B cell (primary cell): Measurements from ENCODE around the gene CDH2. TPM values are rescaled to one million over a fixed set of nuclear protein-coding genes. Genes with fewer than 3 reads are reported as not detected.

ENCODE experiments used
- ATAC-seq: fragments of 200-7000 bp; cut with Tn5 transposase; one replicate; pipeline ENCODE4 v1.10.0; 2021; ENCODE audit warnings: low read depth, mild to moderate bottlenecking, moderate number of reproducible peaks, moderate library complexity
- CTCF ChIA-PET: fragments of 350-600 bp; sonication (Branson Sonifier 250); formaldehyde crosslinking; loops from one replicate; lab custom pipeline; 2021; ENCODE audit warnings: antibody characterized with exemption, inconsistent platforms; lab: Charles Lee
- POLR2A ChIA-PET: fragments of 350-600 bp; sonication (Branson Sonifier 250); formaldehyde crosslinking; loops from one replicate; lab custom pipeline; 2021; ENCODE audit warnings: antibody characterized with exemption; lab: Charles Lee
- DNase-seq: peaks from one replicate; pipeline ENCODE4 v3.0.0; 2013
- H2AFZ ChIP-seq: 2 replicates; pipeline ENCODE4 v1.6.1; 2012; ENCODE audit warnings: mild to moderate bottlenecking, low read depth, low read length; ENCODE audit not compliant: insufficient read depth, poor library complexity, severe bottlenecking
- H3K27ac ChIP-seq, 2 donors: 1 replicate in 1 of 2; 2 replicates in 1 of 2; pipeline ENCODE4 v1.5.1; 2012 to 2013; ENCODE audit warnings: low read length in 2 of 2, mild to moderate bottlenecking in 2 of 2, moderate library complexity in 1 of 2
- H3K27me3 ChIP-seq, 4 experiments: fragments of 200-600 bp in 1 of 4; sonication (generic) in 1 of 4; replicated peaks in 1 of 4; 1 replicate in 2 of 4; 2 replicates in 2 of 4; pipeline versions ENCODE4 v1.6.1 to v1.7.0; 2013 to 2016; ENCODE audit warnings: low read length in 3 of 4, mild to moderate bottlenecking in 2 of 4, mixed read lengths in 1 of 4, moderate library complexity in 1 of 4; ENCODE audit not compliant: insufficient read depth in 4 of 4, control insufficient read depth in 3 of 4; ENCODE audit errors: control extremely low read depth in 1 of 4
- H3K36me3 ChIP-seq, 2 experiments: replicated peaks in 1 of 2; 1 replicate in 1 of 2; 2 replicates in 1 of 2; pipeline versions ENCODE4 v1.6.1 to v1.7.1; 2013; ENCODE audit warnings: low read length in 1 of 2; ENCODE audit not compliant: insufficient read depth in 2 of 2, control insufficient read depth in 1 of 2; ENCODE audit errors: control extremely low read depth in 1 of 2, extremely low read depth in 1 of 2
- H3K4me1 ChIP-seq, 2 donors: fragments of 200-600 bp in 1 of 2; sonication (generic) in 1 of 2; 1 replicate in 1 of 2; 2 replicates in 1 of 2; pipeline versions ENCODE4 v1.5.1 to v1.6.1; 2013 to 2017; ENCODE audit warnings: low read length in 2 of 2; ENCODE audit not compliant: control insufficient read depth in 2 of 2, insufficient read depth in 2 of 2
- H3K4me2 ChIP-seq: replicated peaks from 2 replicates; pipeline ENCODE3; 2012; ENCODE audit warnings: mild to moderate bottlenecking, low read depth, low read length; ENCODE audit not compliant: poor library complexity, severe bottlenecking
- H3K4me3 ChIP-seq, 5 experiments: fragments of 200-600 bp in 1 of 5; sonication (generic) in 1 of 5; 1 replicate in 3 of 5; 2 replicates in 2 of 5; pipeline versions ENCODE4 v1.5.1 to v1.7.0; 2011 to 2016; ENCODE audit warnings: low read length in 4 of 5, mild to moderate bottlenecking in 4 of 5, low read depth in 2 of 5, control low read depth in 1 of 5, moderate library complexity in 1 of 5; ENCODE audit not compliant: insufficient read depth in 1 of 5; ENCODE audit errors: control extremely low read depth in 1 of 5, extremely low read depth in 1 of 5
- H3K79me2 ChIP-seq: fragments of 200-600 bp; sonication (generic); one replicate; pipeline ENCODE4 v1.6.0; 2016; ENCODE audit warnings: low read length; ENCODE audit not compliant: control insufficient read depth, insufficient read depth
- H3K9ac ChIP-seq: fragments of 200-600 bp; sonication (generic); 2 replicates; pipeline ENCODE4 v1.6.1; 2017; ENCODE audit warnings: mild to moderate bottlenecking, low read length, moderate library complexity
- H3K9me3 ChIP-seq, 3 donors: one replicate each; pipeline versions ENCODE4 v1.6.1 to v1.7.1; 2013; ENCODE audit warnings: low read length in 2 of 3; ENCODE audit not compliant: control insufficient read depth in 2 of 3, insufficient read depth in 1 of 3; ENCODE audit errors: control extremely low read depth in 1 of 3
- H4K20me1 ChIP-seq: 2 replicates; pipeline ENCODE4 v1.6.0; 2012; ENCODE audit warnings: mild to moderate bottlenecking, low read length; ENCODE audit not compliant: insufficient read depth, control insufficient read depth, poor library complexity, severe bottlenecking
- H3K27ac Mint-ChIP-seq: one replicate; pipeline ENCODE4 v1.8.0; 2021; ENCODE audit warnings: mixed read lengths
- H3K27me3 Mint-ChIP-seq: one replicate; pipeline ENCODE4 v1.8.0; 2021; ENCODE audit warnings: mixed read lengths
- H3K4me1 Mint-ChIP-seq: one replicate; pipeline ENCODE4 v1.8.0; 2021; ENCODE audit warnings: mixed read lengths
- H3K4me3 Mint-ChIP-seq: one replicate; pipeline ENCODE4 v1.8.0; 2021; ENCODE audit warnings: mixed read lengths
- H3K9me3 Mint-ChIP-seq: one replicate; pipeline ENCODE4 v1.8.0; 2022; ENCODE audit warnings: mixed read lengths; ENCODE audit not compliant: insufficient read depth
- EZH2 ChIP-seq: IDR thresholded peaks from 2 replicates; pipeline ENCODE4 v1.6.1; 2012; ENCODE audit warnings: borderline replicate concordance, low read depth, mild to moderate bottlenecking, moderate library complexity, low read length; ENCODE audit not compliant: insufficient read depth, poor library complexity, severe bottlenecking
- WGBS: methylation state at CpG from one replicate; pipeline ENCODE4 v1.1.5; 2013; ENCODE audit warnings: missing lambda C conversion rate; ENCODE audit not compliant: insufficient coverage; 5-methylcytosine and 5-hydroxymethylcytosine counted together
- intact Hi-C: fragments of 100-400 bp; cut with micrococcal nuclease; formaldehyde crosslinking; loops from one replicate; pipeline ENCODE4 v1.10.0; 2022
- polyA plus RNA-seq: library from polyadenylated mRNA; depleted of rRNA; stranded (reverse); fragments of >200 nt; gene quantifications from 2 replicates; pipeline ENCODE4 v1.2.3, GENCODE V29; 2012
- total RNA-seq, 2 donors: library from RNA; stranded (reverse); fragments of 120-200 nt in 1 of 2; gene quantifications; 1 replicate in 1 of 2; 2 replicates in 1 of 2; pipeline versions ENCODE4 v1.2.3 to v1.2.4, GENCODE V29; 2013 to 2022
- TF ChIP-seq, protein P1 (sequence below): fragments of 200-600 bp; IDR thresholded peaks from one replicate; pipeline ENCODE4 v1.8.0; 2022; ENCODE audit warnings: antibody characterized with exemption, mild to moderate bottlenecking

Gene CDH2
- total and polyA plus RNA-seq, 2 donors (not counting 1 experiment from before 2014, with no cell fraction given), result not detected

- ChIA-PET CTCF (no interaction called here), POLR2A (no interaction called here)
- Mint-ChIP-seq H3K4me3 (no peak overlapping the region), H3K4me1 (peaks cover 10% of the 10 kb centered on the region), H3K27me3 (peaks cover 19% of the 10 kb centered on the region), H3K9me3 (no peaks in the 10 kb centered on the region), H3K27ac (no peak overlapping the region)
- Histone ChIP-seq H3K4me1 (no peaks in the 10 kb centered on the region), H3K4me3 (no peak overlapping the region), H3K36me3 (no peaks in the 10 kb centered on the region), H3K9me3 (peaks cover 0 to 11% (median 0%) of the 10 kb centered on the region in 3 donors), H3K9ac (no peak overlapping the region), H3K27me3 (peaks cover 0 to 15% (median 8%) of the 10 kb centered on the region in 4 experiments), H2AFZ (no peak overlapping the region), H4K20me1 (no peaks in the 10 kb centered on the region), H3K27ac (no peak overlapping the region), H3K79me2 (no peaks in the 10 kb centered on the region), H3K4me2 (no peak overlapping the region)
- DNase-seq, result no peak
- no peak for ATAC-seq
- WGBS, result no CpG with 5 or more reads among the region's 3 CpGs
- TF ChIP-seq, protein P1, sequence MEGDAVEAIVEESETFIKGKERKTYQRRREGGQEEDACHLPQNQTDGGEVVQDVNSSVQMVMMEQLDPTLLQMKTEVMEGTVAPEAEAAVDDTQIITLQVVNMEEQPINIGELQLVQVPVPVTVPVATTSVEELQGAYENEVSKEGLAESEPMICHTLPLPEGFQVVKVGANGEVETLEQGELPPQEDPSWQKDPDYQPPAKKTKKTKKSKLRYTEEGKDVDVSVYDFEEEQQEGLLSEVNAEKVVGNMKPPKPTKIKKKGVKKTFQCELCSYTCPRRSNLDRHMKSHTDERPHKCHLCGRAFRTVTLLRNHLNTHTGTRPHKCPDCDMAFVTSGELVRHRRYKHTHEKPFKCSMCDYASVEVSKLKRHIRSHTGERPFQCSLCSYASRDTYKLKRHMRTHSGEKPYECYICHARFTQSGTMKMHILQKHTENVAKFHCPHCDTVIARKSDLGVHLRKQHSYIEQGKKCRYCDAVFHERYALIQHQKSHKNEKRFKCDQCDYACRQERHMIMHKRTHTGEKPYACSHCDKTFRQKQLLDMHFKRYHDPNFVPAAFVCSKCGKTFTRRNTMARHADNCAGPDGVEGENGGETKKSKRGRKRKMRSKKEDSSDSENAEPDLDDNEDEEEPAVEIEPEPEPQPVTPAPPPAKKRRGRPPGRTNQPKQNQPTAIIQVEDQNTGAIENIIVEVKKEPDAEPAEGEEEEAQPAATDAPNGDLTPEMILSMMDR, result no peak
- no peak for TF ChIP-seq EZH2
- intact Hi-C loops, result no loop called here
These were observed 5.1 kb downstream of the CDH2 start for GRCh38 chr18:28171837-28172236.

DNA sequence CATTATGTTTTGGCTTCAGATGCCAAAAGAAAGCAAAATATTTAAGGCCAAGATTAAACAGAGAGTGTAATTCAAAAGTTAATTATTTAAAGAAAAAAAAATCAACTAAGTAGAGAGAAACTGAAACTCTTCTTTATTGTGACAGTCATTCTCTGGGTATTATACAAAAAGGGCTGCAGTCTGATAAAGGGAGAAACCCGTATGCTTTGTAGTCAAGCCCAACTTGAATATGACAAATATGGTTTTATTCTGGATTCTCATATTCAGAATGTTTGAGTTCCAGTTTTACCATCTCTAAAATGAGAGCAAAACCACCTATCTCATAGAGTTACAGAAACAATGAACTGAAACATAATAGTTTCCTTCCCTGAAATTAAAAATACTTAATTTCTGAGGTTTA, 8.2 kb downstream of the CDH2 start:
- H3K27ac ChIP-seq, result no peak overlapping the region
- peaks cover 0 to 2% (median 0%) of the 10 kb centered on the region in 4 experiments for H3K27me3 ChIP-seq
- H3K4me1 Mint-ChIP-seq, result no peaks in the 10 kb centered on the region
- DNase-seq (no peak), ATAC-seq (no peak)
- no peak overlapping the region for H3K4me3 Mint-ChIP-seq
- no CpG with 5 or more reads among the region's 1 CpG for WGBS
- H3K36me3 ChIP-seq, result no peaks in the 10 kb centered on the region
- intact Hi-C loops, result no loop called here
- no peak overlapping the region for H3K27ac Mint-ChIP-seq
- H4K20me1 ChIP-seq, result no peaks in the 10 kb centered on the region
- no peak overlapping the region for H2AFZ ChIP-seq
- H3K9me3 Mint-ChIP-seq, result no peaks in the 10 kb centered on the region
- no peaks in the 10 kb centered on the region for H3K79me2 ChIP-seq
- H3K9ac ChIP-seq, result no peak overlapping the region
- H3K4me2 ChIP-seq, result no peak overlapping the region
- H3K9me3 ChIP-seq, result no peaks in the 10 kb centered on the region
- POLR2A ChIA-PET, result no interaction called here
- H3K4me3 ChIP-seq, result no peak overlapping the region
- no peaks in the 10 kb centered on the region for H3K4me1 ChIP-seq
- TF ChIP-seq EZH2, result no peak
- TF ChIP-seq, protein P1, result no peak
- H3K27me3 Mint-ChIP-seq, result no peaks in the 10 kb centered on the region
- CTCF ChIA-PET, result no interaction called here
